Mucosa of descending colon (tissue), 3 donors: Measurements from ENCODE around the gene CLDN9. TPM values are rescaled to one million over a fixed set of nuclear protein-coding genes. Genes with fewer than 3 reads are reported as not detected.
A peak's percentile ranks its signal among the peaks of the same experiment; 100 is the strongest.

Experiments
- ATAC-seq: fragments of 200-7000 bp; cut with Tn5 transposase; one replicate; pipeline ENCODE4 v1.9.1; 2020; ENCODE audit warnings: mild to moderate bottlenecking, moderate library complexity
- DNase-seq, 3 donors: peaks; one replicate each; pipeline ENCODE4 v3.0.0-alpha.2; 2020
- H3K36me3 ChIP-seq: fragments of 200-600 bp; one replicate; pipeline ENCODE4 v1.8.0; 2021; ENCODE audit warnings: low read depth, mild to moderate bottlenecking
- H3K4me1 ChIP-seq: fragments of 200-600 bp; one replicate; pipeline ENCODE4 v1.8.0; 2021; ENCODE audit warnings: low read depth, mild to moderate bottlenecking
- H3K4me3 ChIP-seq: fragments of 200-600 bp; one replicate; pipeline ENCODE4 v1.8.0; 2021; ENCODE audit warnings: mild to moderate bottlenecking
- H3K9me3 ChIP-seq: fragments of 200-600 bp; one replicate; pipeline ENCODE4 v1.8.0; 2021; ENCODE audit warnings: mild to moderate bottlenecking
- CTCF ChIP-seq: fragments of 200-600 bp; IDR thresholded peaks from one replicate; pipeline ENCODE4 v1.8.0; 2022; ENCODE audit warnings: antibody characterized with exemption, mild to moderate bottlenecking
- intact Hi-C, 2 donors: fragments of 100-400 bp; cut with DNase I in 1 of 2; cut with micrococcal nuclease in 1 of 2; formaldehyde crosslinking; loops; one replicate each; pipeline versions ENCODE4 v1.11.0 to v1.11.1; 2022; cut with DNase I, micrococcal nuclease
- total RNA-seq, 3 donors: library from RNA; stranded (reverse); fragmentation: NEBNext Ultra II Directional in 2 of 3; extraction: Animal tissue kit (Norgen Biotek cat#: 25700) in 2 of 3; gene quantifications; one replicate each; pipeline versions ENCODE4 v1.2.1 to v1.2.4, GENCODE V29; 2021 to 2023
- donor health status: DM: no; HTN: no; CAD: no; lungs with moderate emphysema.
- donor health status: DM: no; HTN: no; CAD: no.
- donor health status: DM: no; HTN: yes; CAD: no.

Gene CLDN9
- total RNA-seq, 3 donors from 2014 or later: 0.14 to 0.61 (median 0.47) TPM

GRCh38 chr16:3027983-3028715, 15.4 kb downstream of the CLDN9 start:
- TF ChIP-seq CTCF: peak; percentile 95
- H3K4me1 ChIP-seq: peaks cover 40% of the 10 kb centered on the region
- H3K9me3 ChIP-seq: no peaks in the 10 kb centered on the region
- H3K36me3 ChIP-seq: no peaks in the 10 kb centered on the region
- peak; percentile 80 for ATAC-seq
- no peak overlapping the region for H3K4me3 ChIP-seq
- intact Hi-C loops: no loop called here
- peak; percentile 91 to 95 (median 95) for DNase-seq

GRCh38 chr16:3028716-3029319, 16.1 kb downstream of the CLDN9 start:
- TF ChIP-seq CTCF: no peak
- ATAC-seq: no peak
- DNase-seq: peak in 2 of 3 donors; percentile 54 to 63
- Histone ChIP-seq H3K9me3 (no peaks in the 10 kb centered on the region), H3K36me3 (no peaks in the 10 kb centered on the region), H3K4me3 (no peak overlapping the region), H3K4me1 (peaks cover 37% of the 10 kb centered on the region)
- intact Hi-C loops: no loop called here

- intact Hi-C loops: no loop called here
- ATAC-seq: no peak
- Histone ChIP-seq H3K4me1 (peaks cover 34% of the 10 kb centered on the region), H3K4me3 (no peak overlapping the region), H3K36me3 (no peaks in the 10 kb centered on the region), H3K9me3 (no peaks in the 10 kb centered on the region)
- peak in 1 of 3 donors; percentile 50 for DNase-seq
- TF ChIP-seq CTCF: no peak
These were observed 16.9 kb downstream of the CLDN9 start for GRCh38 chr16:3029491-3030221.

- intact Hi-C loops: no loop called here
- peaks cover 30% of the 10 kb centered on the region for H3K4me1 ChIP-seq
- no peaks in the 10 kb centered on the region for H3K9me3 ChIP-seq
- no peak overlapping the region for H3K4me3 ChIP-seq
- ATAC-seq (no peak), DNase-seq (peak in 1 of 3 donors; percentile 42)
- TF ChIP-seq CTCF: no peak
- no peaks in the 10 kb centered on the region for H3K36me3 ChIP-seq
These were observed 17.8 kb downstream of the CLDN9 start for GRCh38 chr16:3030222-3031212.

GRCh38 chr16:3032624-3033023, 19.9 kb downstream of the CLDN9 start:
- peaks cover 41% of the 10 kb centered on the region for H3K4me1 ChIP-seq
- no peaks in the 10 kb centered on the region for H3K36me3 ChIP-seq
- ATAC-seq (no peak), DNase-seq (peak in 1 of 3 donors; percentile 36)
- TF ChIP-seq CTCF: no peak
- intact Hi-C loops: no loop called here
- no peak overlapping the region for H3K4me3 ChIP-seq
- no peaks in the 10 kb centered on the region for H3K9me3 ChIP-seq
